GM18526 (cell line): Measurements from ENCODE around the gene RAB3B.

Experiments
- POLR2A ChIP-seq: IDR thresholded peaks from 3 replicates; pipeline ENCODE4 v1.6.1; 2011; ENCODE audit not compliant: insufficient read length; ENCODE audit errors: extremely low read depth

Gene RAB3B

DNA sequence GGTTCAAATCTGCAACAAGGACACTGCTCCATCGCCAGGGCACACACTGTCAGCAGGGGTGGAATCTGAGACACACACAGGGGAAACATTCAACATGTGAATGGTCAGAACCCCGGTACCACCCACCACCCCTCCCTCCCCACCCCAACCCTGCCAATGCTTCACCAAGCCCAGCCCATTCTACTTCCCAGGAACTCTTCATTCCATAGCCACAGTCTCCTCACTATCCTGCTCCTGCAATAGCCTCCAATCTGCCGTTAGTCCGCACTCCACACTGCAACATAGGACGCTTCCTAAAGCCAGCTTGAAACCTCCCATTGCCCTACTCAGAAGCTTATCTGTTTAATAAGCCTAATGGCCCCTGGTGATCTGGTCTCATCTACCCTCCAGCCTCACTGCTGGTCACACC is 7.5 kb upstream of the RAB3B start:
- no peak for TF ChIP-seq POLR2A

DNA sequence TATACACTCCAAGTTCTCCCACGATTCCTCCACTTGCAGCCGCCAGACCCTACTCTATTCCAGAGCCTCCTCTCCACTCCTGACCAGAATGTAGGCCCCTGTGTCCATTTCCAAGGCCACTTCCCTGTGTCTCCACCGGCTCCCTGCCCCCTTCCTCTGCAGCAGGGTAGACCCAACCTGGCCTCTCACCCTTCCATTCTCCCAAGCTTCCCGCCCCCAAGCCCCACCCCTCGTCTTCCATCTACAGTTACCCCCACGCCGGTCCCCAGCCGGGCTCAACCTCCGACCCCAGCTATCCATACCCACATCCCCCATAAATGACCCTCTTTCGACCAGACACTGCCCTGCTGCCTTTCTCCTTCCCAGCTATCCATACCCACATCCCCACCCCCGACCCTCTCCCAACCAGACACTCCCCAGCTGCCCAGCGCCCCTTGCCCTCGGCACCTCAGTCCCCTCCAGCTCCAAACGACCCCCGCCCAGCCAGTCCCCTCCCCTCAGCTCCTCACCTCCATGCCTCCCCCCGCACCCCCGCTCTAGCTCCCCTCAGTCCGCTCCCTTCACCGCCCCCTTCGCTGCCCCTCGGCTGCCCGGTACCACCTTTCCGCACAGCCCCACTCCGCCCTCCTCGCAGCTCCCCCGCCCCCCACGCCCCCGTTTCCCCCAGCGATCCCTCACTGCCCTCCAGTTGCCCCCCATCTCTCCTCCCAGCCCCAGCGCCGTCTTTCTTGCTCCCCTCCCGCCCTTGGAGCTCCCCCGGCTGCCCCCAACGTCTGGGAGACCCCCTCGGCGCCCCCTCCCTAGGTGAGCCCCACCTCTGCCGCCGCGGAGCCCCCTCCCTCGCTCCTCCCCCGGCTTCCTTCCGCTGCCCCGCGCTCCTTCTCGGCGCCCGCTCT is 670 bp downstream of the RAB3B start:
- TF ChIP-seq POLR2A: no peak

DNA sequence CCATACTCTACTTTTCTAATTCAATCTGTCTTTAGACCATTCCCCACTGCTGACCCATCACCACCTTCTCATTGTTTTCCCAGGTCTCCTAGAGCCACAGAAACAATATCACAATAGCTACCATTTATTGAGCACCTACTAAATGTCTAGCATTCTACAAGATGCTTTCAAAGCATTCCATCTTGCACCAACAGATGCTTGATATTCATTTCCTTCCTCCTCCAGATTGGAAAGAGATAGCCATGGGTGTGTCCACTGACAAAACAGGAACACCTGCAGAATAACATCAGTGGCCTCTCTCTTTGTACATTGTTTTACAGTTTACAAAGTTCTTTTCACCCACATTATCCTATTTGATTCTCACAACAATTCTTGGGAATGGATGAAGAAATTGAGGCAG is 2.2 kb downstream of the RAB3B start:
- TF ChIP-seq POLR2A: no peak

DNA sequence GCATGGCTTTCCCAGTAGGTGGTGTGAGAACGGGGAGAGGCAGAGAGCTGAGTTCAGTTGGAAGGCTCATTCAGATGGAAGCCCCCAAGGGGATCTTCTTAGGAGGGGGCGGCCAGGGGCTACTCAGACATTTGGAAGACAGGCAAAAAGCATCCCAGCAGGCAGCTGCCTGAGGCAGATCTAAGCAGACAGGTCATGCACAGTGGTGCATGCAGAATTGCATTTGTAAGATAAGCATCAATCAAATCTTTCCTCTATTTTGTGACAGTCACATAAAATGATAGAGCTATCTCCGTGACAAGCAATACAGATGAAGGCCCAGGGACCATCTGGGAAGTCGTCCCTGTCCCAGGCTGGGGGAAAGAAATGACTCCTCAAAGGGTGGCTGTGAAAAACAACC is 3.8 kb downstream of the RAB3B start:
- TF ChIP-seq POLR2A: no peak

DNA sequence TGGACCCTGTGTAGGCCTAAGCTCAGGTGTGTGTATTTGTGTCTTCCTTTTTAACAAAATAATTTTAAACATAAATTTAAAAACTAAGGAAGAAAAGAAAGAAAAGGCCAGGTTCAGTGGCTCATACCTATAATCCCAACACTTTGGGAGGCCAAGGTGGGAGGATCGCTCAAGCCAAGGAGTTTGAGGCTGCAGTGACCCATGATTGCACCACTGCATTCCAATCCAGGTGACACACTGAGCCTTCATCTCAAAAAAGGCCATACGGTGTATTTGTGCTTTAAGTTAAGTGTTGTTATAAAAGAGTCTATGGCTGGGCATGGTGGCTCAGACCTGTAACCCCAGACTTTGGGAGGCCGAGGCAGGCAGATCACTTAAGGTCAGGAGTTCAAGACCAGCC is 8.3 kb downstream of the RAB3B start:
- TF ChIP-seq POLR2A: no peak

DNA sequence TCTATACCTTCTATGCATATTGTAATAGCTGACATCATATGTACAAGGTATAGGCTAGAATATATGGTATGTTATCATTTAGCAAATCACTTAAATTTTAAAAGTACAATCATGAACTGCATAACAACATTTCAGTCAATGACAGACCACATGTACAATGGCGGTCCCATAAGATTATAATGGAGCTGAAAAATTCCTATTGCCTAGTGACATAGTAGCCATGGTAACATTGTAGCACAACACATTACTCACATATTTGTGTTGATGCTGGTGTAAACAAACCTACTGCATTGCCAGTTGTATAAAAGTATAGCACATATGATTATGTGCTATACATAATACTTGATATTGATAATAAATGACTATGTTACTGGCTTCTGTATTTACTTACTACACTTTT is 8.9 kb downstream of the RAB3B start:
- no peak for TF ChIP-seq POLR2A

DNA sequence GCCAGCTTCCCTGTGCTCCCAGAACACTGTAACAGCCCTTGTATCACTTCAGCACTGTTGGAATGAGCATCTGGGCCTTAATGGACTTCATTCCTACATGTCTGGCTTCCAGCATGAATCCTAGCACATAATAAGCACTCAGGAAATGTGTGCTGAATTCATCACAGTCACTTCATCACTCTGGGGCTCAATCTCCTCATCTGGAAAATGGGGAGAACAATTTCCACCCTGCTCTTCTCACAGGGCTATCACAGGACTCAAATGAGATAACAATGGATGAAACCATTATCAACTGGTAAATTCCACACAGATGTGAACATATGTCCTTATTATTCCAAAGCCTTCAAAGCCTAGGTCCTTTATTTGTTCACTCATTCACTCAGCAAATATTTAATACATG is 12.4 kb downstream of the RAB3B start:
- TF ChIP-seq POLR2A: no peak

DNA sequence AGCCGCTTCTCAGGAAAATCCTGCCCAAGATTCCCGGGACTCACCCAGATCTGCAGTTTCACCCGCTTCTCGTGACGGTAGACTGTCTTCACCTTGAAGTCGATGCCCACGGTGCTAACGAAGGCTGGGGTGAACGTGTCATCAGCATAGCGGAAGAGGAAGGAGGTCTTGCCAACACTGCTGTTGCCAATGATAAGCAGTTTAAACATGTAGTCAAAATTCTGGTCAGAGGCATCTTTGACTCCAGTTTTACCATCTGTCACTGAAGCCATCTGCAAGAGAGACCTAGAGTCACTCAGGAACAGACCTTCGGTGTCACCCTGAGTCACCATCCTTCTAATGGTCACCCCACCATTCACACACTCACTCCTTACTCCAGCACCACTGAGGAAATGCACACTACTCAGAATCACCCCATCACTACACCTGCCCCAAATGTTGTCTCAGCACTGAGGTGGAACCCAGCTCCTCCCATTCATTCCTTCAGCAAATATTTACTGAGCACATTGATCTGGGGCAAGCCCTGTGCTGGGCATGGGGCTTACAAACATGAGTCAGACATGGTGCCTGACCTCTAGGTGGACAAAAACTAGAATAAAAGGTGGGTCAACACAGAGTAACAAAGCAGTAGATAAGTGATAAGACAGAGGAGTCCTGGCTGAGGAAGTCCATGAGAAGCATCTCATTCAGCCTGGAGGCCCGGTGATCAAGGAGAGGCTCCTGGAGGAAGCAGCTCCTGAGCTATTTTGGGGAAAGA is 13.5 kb downstream of the RAB3B start:
- TF ChIP-seq POLR2A: no peak

DNA sequence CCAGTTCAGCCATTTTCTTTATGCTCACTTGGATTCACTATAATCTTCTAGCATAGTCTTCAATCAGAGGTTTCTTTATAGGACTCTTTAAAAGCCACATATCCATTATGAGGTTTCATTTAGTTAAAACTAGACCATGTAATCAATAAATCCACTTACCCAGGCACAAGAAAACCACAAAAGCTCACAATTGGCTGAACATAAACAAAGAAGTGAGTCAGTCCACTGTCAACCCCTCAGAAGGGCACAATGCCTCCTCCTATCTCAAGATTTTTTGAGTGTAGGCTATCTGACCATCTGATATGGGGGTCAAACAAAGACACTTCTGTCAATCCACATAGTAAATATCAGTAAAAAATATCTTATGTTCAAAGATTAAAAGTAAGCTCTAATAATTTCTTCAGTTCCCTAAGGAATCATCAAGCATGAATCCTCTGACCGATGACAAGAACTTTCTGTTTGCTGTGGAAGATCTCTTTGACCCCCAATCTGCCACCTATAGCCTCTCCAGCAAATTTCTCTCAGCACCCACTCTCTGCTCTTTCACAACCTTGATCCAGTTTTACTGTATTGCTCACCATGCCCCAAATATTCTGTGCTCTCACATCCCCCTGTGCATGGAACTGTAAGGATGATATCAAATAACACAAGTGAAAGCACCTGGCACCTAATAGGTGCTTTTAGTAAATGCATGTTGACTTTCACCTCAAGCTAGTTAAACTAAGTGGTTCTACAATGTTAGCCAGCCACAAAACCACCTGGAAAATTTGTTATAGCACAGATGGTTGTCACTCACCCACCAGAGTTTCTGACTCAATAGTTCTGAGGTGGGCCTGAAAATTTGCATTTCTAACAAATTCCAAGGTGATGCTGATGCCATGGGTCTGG is 16.7 kb downstream of the RAB3B start:
- no peak for TF ChIP-seq POLR2A

DNA sequence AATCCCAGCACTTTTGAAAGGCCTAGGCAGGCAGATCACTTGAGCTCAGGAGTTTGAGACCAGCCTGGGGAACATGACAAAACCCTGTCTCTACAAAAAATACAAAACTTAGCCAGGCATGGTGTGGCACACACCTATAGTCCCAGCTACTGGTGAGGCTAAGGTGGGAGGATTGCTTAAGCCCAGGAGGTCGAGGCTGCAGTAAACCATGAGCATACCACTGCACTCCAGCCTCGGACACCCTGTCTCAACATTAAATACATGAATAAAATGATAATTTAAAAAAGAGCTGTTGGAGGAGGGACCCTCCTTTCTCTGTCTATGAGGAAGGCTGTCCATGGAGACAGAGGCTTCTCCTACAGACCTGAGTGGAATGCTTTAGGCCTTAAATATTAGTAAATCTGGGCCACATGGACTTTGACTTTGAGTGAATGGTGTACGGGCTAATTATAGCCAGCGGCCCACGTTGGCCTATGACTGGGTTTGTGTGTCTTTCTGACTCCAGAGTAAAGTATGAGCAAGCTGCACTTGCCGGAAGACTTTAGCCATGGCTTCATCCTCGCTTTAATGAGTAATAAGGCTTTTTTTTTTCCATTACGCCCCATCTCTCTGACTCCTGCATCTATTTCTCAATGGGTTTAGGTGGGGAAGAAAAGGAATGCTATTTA is 21.3 kb downstream of the RAB3B start:
- no peak for TF ChIP-seq POLR2A

DNA sequence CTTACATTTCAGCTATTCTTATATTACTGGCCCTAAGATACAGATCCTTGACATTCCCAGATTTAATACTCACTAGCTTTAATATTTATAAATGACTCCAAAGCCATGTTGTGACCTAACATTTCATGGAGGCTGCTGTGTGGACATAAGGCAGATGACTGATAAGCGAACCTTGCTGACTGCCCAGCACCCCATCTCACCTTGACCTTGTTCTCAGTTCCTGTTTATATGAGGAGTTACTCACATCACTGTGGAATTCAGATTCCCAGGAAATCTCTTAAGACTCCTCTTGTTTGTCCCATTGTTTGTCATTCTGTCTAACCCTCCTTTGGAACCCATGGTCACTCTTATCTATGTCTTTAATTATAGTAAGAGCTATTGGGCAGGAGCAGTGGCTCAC is 21.9 kb downstream of the RAB3B start:
- TF ChIP-seq POLR2A: no peak

DNA sequence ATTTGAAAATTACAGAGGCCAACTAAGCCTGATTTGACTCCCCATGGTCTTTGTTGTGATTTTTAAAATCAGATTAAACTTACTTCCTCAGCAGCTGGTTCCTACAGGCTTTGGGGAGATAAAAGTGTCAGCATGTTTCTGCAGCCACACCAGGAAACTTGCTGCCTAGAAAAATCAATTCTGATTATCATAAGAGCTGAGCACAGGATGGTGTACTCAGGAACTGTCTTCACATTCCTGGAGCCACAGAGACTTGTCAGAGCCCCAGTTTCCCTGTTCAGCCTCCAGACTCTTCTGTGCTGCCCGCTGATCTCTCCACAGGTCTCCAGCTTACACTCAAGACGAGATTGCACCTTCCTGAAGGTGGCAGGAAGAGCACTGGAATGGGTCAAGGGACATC is 23.9 kb downstream of the RAB3B start:
- no peak for TF ChIP-seq POLR2A

DNA sequence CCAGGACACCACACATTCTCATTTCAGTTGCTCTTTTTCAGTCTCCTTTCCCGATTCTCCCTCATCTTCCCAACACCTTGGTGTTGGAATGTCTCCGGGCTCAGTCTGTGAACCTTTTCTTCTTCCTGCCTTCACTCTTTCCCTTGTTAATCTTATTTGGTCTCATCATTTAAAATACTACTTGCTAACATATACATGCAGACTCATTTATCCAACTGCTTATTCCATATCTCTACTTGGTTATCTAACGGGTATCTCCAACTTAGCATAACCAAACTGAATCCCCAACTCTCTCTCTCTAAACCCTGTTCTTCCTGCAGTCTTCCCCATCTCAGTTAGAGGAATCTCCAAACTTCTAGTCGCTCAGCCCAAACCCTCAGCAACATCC is 26.2 kb downstream of the RAB3B start:
- no peak for TF ChIP-seq POLR2A

DNA sequence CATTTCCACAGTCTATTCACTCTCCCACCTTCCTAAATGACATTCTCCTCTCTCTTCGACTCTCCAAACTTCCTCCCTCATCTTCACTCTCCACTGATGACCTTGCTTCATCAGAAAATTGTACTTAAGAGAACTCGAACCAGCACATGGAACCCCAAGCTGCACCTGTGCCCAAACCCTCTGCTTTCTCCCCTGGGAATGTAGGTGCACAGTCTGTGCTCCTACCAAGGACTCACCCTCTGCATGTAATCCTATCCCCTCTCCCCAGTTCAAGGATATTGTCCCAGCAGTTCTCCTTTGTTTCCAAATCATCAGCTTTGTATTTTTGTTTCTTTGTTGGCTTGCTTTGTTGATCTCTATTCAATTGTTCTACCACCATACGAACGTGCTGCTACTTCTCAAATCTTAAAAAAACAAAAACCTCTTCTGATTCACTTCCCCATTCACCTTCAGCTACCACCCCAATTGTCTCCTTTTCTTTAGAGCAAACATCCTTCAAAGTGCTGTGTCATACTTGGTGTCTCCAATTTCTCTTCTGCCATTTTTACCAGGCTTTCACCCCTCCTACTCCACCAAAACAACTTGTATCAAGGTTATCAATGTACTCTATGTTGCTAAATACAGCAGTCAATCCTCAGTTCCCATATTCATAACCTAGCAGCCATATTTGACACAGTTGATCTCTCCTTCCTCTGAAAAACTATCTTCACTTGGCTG is 26.8 kb downstream of the RAB3B start:
- no peak for TF ChIP-seq POLR2A
